ENCODE data around the gene TRA2A.
"Not testable (repeated sequence)": the region's sequence is repeated elsewhere in the genome, so short reads cannot be mapped to it uniquely, and the experiment has no call there.

The TRA2A gene

GRCh38 chr7:23494009-23494408 lies 37.8 kb downstream of the TRA2A start:
- no peak overlapping the region for H3K9ac ChIP-seq (ENCODE audit: low read length in 2 of 2)

GRCh38 chr7:23491502-23491901 lies 40.3 kb downstream of the TRA2A start:
- Histone ChIP-seq H3K4me1 (ENCODE audit: control insufficient read depth, insufficient read depth, low read length) (peaks cover 4% of the 10 kb centered on the region), H3K9me3 (ENCODE audit: control insufficient read depth in 2 of 2, low read length in 2 of 2) (no peaks in the 10 kb centered on the region), H3K27me3 (ENCODE audit: control insufficient read depth in 1 of 2, insufficient read depth in 2 of 2, low read length in 2 of 2) (no peaks in the 10 kb centered on the region), H3K4me3 (ENCODE audit: low read length in 2 of 2) (no peak overlapping the region), H3K36me3 (ENCODE audit: control insufficient read depth in 2 of 2, insufficient read depth in 2 of 2, low read length in 2 of 2) (no peaks in the 10 kb centered on the region), H3K27ac (ENCODE audit: low read length) (no peak overlapping the region), H3K9ac (ENCODE audit: low read length in 2 of 2) (no peak overlapping the region)

More at GRCh38 chr7:23494009-23494408, 37.8 kb downstream of the TRA2A start:
- Histone ChIP-seq H3K4me1 (ENCODE audit: control insufficient read depth, insufficient read depth, low read length) (peaks cover 4% of the 10 kb centered on the region), H3K27me3 (ENCODE audit: control insufficient read depth in 1 of 2, insufficient read depth in 2 of 2, low read length in 2 of 2) (no peaks in the 10 kb centered on the region), H3K27ac (ENCODE audit: low read length) (no peak overlapping the region), H3K36me3 (ENCODE audit: control insufficient read depth in 2 of 2, insufficient read depth in 2 of 2, low read length in 2 of 2) (peaks cover 0 to 3% of the 10 kb centered on the region in 2 donors), H3K9me3 (ENCODE audit: control insufficient read depth in 2 of 2, low read length in 2 of 2) (no peaks in the 10 kb centered on the region), H3K4me3 (ENCODE audit: low read length in 2 of 2) (no peak overlapping the region)

- H3K4me1 ChIP-seq (ENCODE audit: control insufficient read depth, insufficient read depth, low read length), result peaks cover 4% of the 10 kb centered on the region
- peak overlapping the region; percentile 62 to 73 for H3K4me3 ChIP-seq (ENCODE audit: low read length in 2 of 2)
- H3K36me3 ChIP-seq (ENCODE audit: control insufficient read depth in 2 of 2, insufficient read depth in 2 of 2, low read length in 2 of 2), result no peaks in the 10 kb centered on the region
- H3K9me3 ChIP-seq (ENCODE audit: control insufficient read depth in 2 of 2, low read length in 2 of 2), result no peaks in the 10 kb centered on the region
- H3K9ac ChIP-seq (ENCODE audit: low read length in 2 of 2), result peak overlapping the region; percentile 54 to 68
- no peaks in the 10 kb centered on the region for H3K27me3 ChIP-seq (ENCODE audit: control insufficient read depth in 1 of 2, insufficient read depth in 2 of 2, low read length in 2 of 2)
- no peak overlapping the region for H3K27ac ChIP-seq (ENCODE audit: low read length)
Observed at GRCh38 chr7:23490357-23491135, 41.2 kb downstream of the TRA2A start.

GRCh38 chr7:23488714-23489113 lies 43.1 kb downstream of the TRA2A start:
- not testable (repeated sequence) for H3K9ac ChIP-seq (ENCODE audit: low read length in 2 of 2); H3K4me3 ChIP-seq (ENCODE audit: low read length in 2 of 2); H3K9me3 ChIP-seq (ENCODE audit: control insufficient read depth in 2 of 2, low read length in 2 of 2); H3K36me3 ChIP-seq (ENCODE audit: control insufficient read depth in 2 of 2, insufficient read depth in 2 of 2, low read length in 2 of 2); H3K4me1 ChIP-seq (ENCODE audit: control insufficient read depth, insufficient read depth, low read length); H3K27me3 ChIP-seq (ENCODE audit: control insufficient read depth in 1 of 2, insufficient read depth in 2 of 2, low read length in 2 of 2); H3K27ac ChIP-seq (ENCODE audit: low read length)

GRCh38 chr7:23487670-23488069 lies 44.1 kb downstream of the TRA2A start:
- H3K36me3 ChIP-seq (ENCODE audit: control insufficient read depth in 2 of 2, insufficient read depth in 2 of 2, low read length in 2 of 2), result no peaks in the 10 kb centered on the region
- no peaks in the 10 kb centered on the region for H3K9me3 ChIP-seq (ENCODE audit: control insufficient read depth in 2 of 2, low read length in 2 of 2)
- no peak overlapping the region for H3K27ac ChIP-seq (ENCODE audit: low read length)
- H3K27me3 ChIP-seq (ENCODE audit: control insufficient read depth in 1 of 2, insufficient read depth in 2 of 2, low read length in 2 of 2), result no peaks in the 10 kb centered on the region
- no peak overlapping the region for H3K4me3 ChIP-seq (ENCODE audit: low read length in 2 of 2)
- no peak overlapping the region for H3K9ac ChIP-seq (ENCODE audit: low read length in 2 of 2)
- H3K4me1 ChIP-seq (ENCODE audit: control insufficient read depth, insufficient read depth, low read length), result peaks cover 4% of the 10 kb centered on the region

GRCh38 chr7:23486002-23486773 lies 45.6 kb downstream of the TRA2A start:
- H3K9me3 ChIP-seq (ENCODE audit: control insufficient read depth in 2 of 2, low read length in 2 of 2), result no peaks in the 10 kb centered on the region
- H3K4me3 ChIP-seq (ENCODE audit: low read length in 2 of 2), result no peak overlapping the region
- no peaks in the 10 kb centered on the region for H3K27me3 ChIP-seq (ENCODE audit: control insufficient read depth in 1 of 2, insufficient read depth in 2 of 2, low read length in 2 of 2)
- peaks cover 4% of the 10 kb centered on the region for H3K4me1 ChIP-seq (ENCODE audit: control insufficient read depth, insufficient read depth, low read length)
- H3K36me3 ChIP-seq (ENCODE audit: control insufficient read depth in 2 of 2, insufficient read depth in 2 of 2, low read length in 2 of 2), result no peaks in the 10 kb centered on the region
- no peak overlapping the region for H3K27ac ChIP-seq (ENCODE audit: low read length)
- no peak overlapping the region for H3K9ac ChIP-seq (ENCODE audit: low read length in 2 of 2)

- H3K36me3 ChIP-seq (ENCODE audit: control insufficient read depth in 2 of 2, insufficient read depth in 2 of 2, low read length in 2 of 2), result no peaks in the 10 kb centered on the region
- H3K27me3 ChIP-seq (ENCODE audit: control insufficient read depth in 1 of 2, insufficient read depth in 2 of 2, low read length in 2 of 2), result peaks cover 0 to 6% of the 10 kb centered on the region in 2 donors
- no peaks in the 10 kb centered on the region for H3K9me3 ChIP-seq (ENCODE audit: control insufficient read depth in 2 of 2, low read length in 2 of 2)
- no peak overlapping the region for H3K9ac ChIP-seq (ENCODE audit: low read length in 2 of 2)
- H3K4me3 ChIP-seq (ENCODE audit: low read length in 2 of 2), result no peak overlapping the region
- H3K4me1 ChIP-seq (ENCODE audit: control insufficient read depth, insufficient read depth, low read length), result no peaks in the 10 kb centered on the region
- H3K27ac ChIP-seq (ENCODE audit: low read length), result no peak overlapping the region
Observed at GRCh38 chr7:23482686-23483085, 49.1 kb downstream of the TRA2A start.

- H3K9ac ChIP-seq (ENCODE audit: low read length in 2 of 2), result no peak overlapping the region
- H3K4me3 ChIP-seq (ENCODE audit: low read length in 2 of 2), result no peak overlapping the region
- peaks cover 0 to 3% of the 10 kb centered on the region in 2 donors for H3K9me3 ChIP-seq (ENCODE audit: control insufficient read depth in 2 of 2, low read length in 2 of 2)
- H3K36me3 ChIP-seq (ENCODE audit: control insufficient read depth in 2 of 2, insufficient read depth in 2 of 2, low read length in 2 of 2), result no peaks in the 10 kb centered on the region
- peaks cover 9% of the 10 kb centered on the region for H3K4me1 ChIP-seq (ENCODE audit: control insufficient read depth, insufficient read depth, low read length)
- peaks cover 34 to 45% of the 10 kb centered on the region in 2 donors for H3K27me3 ChIP-seq (ENCODE audit: control insufficient read depth in 1 of 2, insufficient read depth in 2 of 2, low read length in 2 of 2)
- H3K27ac ChIP-seq (ENCODE audit: low read length), result no peak overlapping the region
Observed at GRCh38 chr7:23477962-23478866, 53.6 kb downstream of the TRA2A start.

- Histone ChIP-seq H3K4me1 (ENCODE audit: control insufficient read depth, insufficient read depth, low read length) (peaks cover 9% of the 10 kb centered on the region), H3K27ac (ENCODE audit: low read length) (no peak overlapping the region), H3K27me3 (ENCODE audit: control insufficient read depth in 1 of 2, insufficient read depth in 2 of 2, low read length in 2 of 2) (peaks cover 35 to 55% of the 10 kb centered on the region in 2 donors), H3K4me3 (ENCODE audit: low read length in 2 of 2) (no peak overlapping the region), H3K36me3 (ENCODE audit: control insufficient read depth in 2 of 2, insufficient read depth in 2 of 2, low read length in 2 of 2) (no peaks in the 10 kb centered on the region), H3K9me3 (ENCODE audit: control insufficient read depth in 2 of 2, low read length in 2 of 2) (peaks cover 0 to 3% of the 10 kb centered on the region in 2 donors), H3K9ac (ENCODE audit: low read length in 2 of 2) (no peak overlapping the region)
Observed at GRCh38 chr7:23477157-23477499, 54.7 kb downstream of the TRA2A start.

GRCh38 chr7:23476286-23477156 lies 55.3 kb downstream of the TRA2A start:
- peaks cover 0 to 3% of the 10 kb centered on the region in 2 donors for H3K9me3 ChIP-seq (ENCODE audit: control insufficient read depth in 2 of 2, low read length in 2 of 2)
- no peak overlapping the region for H3K9ac ChIP-seq (ENCODE audit: low read length in 2 of 2)
- peaks cover 9% of the 10 kb centered on the region for H3K4me1 ChIP-seq (ENCODE audit: control insufficient read depth, insufficient read depth, low read length)
- H3K27ac ChIP-seq (ENCODE audit: low read length), result no peak overlapping the region
- no peaks in the 10 kb centered on the region for H3K36me3 ChIP-seq (ENCODE audit: control insufficient read depth in 2 of 2, insufficient read depth in 2 of 2, low read length in 2 of 2)
- peaks cover 40 to 62% of the 10 kb centered on the region in 2 donors for H3K27me3 ChIP-seq (ENCODE audit: control insufficient read depth in 1 of 2, insufficient read depth in 2 of 2, low read length in 2 of 2)
- H3K4me3 ChIP-seq (ENCODE audit: low read length in 2 of 2), result no peak overlapping the region

All from stomach smooth muscle (tissue), 2 donors.